ENCODE measurements around the gene ELOVL6. TPM values are rescaled to one million over a fixed set of nuclear protein-coding genes. Genes with fewer than 3 reads are reported as not detected.

The ELOVL6 gene
- total RNA-seq, 1 donor from 2014 or later, result 13.2 TPM

DNA sequence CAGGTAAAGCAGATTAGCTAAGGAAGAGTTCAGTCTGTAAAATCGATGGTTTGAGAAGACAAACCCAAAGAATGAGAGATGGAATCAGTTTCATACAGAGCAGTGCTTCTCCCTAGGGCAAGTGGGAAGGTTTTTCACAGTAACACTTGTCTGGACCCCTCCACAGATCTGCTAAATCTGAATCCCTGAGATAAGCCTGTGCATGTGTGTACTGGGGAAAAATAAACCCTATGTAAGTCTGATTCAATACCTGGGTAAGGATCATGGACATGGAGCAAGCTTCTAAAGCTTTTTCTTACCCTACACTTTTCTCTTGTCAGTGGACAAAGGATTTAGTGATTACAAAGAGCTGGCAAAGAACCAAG lies 13.6 kb downstream of the ELOVL6 start:
- no peak for DNase-seq (ENCODE audit: low read depth)
- TF ChIP-seq, protein P1, sequence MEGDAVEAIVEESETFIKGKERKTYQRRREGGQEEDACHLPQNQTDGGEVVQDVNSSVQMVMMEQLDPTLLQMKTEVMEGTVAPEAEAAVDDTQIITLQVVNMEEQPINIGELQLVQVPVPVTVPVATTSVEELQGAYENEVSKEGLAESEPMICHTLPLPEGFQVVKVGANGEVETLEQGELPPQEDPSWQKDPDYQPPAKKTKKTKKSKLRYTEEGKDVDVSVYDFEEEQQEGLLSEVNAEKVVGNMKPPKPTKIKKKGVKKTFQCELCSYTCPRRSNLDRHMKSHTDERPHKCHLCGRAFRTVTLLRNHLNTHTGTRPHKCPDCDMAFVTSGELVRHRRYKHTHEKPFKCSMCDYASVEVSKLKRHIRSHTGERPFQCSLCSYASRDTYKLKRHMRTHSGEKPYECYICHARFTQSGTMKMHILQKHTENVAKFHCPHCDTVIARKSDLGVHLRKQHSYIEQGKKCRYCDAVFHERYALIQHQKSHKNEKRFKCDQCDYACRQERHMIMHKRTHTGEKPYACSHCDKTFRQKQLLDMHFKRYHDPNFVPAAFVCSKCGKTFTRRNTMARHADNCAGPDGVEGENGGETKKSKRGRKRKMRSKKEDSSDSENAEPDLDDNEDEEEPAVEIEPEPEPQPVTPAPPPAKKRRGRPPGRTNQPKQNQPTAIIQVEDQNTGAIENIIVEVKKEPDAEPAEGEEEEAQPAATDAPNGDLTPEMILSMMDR (conservative IDR thresholded peaks at IDR 0.05; ENCODE audit: low read depth, low read length), result no peak

DNA sequence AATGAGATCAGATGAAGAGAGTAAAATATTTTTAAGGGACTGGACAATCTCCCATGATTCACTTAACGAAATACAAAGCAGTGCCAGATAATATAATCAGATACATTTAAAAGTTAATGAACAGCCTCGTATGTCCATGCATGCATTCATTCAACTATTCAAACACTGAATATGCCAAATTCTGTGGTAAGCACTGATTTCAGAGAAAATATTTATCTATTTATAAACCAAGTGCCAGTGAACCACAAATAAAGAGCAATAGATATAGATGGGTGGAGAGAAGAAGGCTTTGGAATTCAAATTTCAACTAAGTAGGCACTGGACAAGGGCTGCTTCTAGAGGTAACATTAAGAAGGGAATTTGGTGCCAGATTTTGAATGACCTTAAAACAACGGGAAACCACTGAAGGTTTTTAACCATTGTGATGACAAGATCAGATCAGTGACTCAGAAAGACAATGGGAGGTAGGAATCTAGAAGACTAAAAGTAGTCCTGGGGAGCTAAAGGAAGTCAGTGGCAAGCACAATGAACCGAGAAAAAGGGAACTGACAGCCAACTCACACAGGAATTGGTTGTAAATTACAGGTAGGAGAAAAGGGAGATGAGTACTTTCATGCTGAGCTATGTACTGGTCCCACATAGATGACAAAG lies 14.2 kb downstream of the ELOVL6 start:
- no peak overlapping the region for H3K4me3 ChIP-seq (ENCODE audit: low read depth, low read length)
- no peak for DNase-seq (ENCODE audit: low read depth)
- TF ChIP-seq, protein P1 (conservative IDR thresholded peaks at IDR 0.05; ENCODE audit: low read depth, low read length), result no peak

More for the DNA sequence above, 13.6 kb downstream of the ELOVL6 start:
- H3K4me3 ChIP-seq (ENCODE audit: low read depth, low read length), result no peak overlapping the region

DNA sequence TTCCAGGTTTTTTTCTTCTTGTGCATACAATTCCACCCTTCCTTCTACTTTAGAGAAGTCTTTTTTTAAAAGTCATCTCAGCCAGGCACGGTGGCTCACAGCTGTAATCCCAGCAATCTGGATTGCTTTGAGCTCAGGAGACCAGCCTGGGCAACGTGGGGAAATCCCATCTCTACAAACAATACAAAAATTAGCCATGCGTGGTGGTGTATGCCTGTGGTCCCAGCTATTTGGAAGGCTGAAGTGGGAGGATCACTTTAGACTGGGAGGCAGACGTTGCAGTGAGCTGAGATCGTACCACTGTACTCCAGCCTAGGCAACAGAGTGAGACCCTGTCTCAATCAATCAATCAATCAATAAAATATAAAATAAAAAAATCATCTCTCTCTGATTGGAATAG lies 14.8 kb downstream of the ELOVL6 start:
- TF ChIP-seq, protein P1 (conservative IDR thresholded peaks at IDR 0.05; ENCODE audit: low read depth, low read length), result no peak
- no peak overlapping the region for H3K4me3 ChIP-seq (ENCODE audit: low read depth, low read length)
- no peak for DNase-seq (ENCODE audit: low read depth)

DNA sequence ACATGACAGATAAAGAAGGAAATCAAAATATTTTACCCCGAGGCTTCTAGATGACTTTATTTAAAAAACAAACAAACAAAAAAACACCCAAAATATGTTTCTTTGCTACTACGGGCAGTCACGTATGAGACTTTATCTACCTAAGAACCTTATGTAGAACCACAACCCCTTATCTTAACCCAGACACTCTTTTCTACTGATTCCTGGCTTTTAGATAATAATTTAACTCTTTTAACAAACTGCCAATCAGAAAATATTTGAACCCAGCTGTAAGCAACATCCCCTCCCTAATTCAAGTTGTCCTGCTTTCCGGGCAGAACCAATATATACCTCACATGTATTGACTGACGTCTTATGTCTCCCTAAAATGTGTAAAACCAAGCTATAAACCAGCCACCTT lies 15.4 kb downstream of the ELOVL6 start:
- TF ChIP-seq, protein P1 (conservative IDR thresholded peaks at IDR 0.05; ENCODE audit: low read depth, low read length), result no peak
- H3K4me3 ChIP-seq (ENCODE audit: low read depth, low read length), result no peak overlapping the region
- DNase-seq (ENCODE audit: low read depth), result no peak

DNA sequence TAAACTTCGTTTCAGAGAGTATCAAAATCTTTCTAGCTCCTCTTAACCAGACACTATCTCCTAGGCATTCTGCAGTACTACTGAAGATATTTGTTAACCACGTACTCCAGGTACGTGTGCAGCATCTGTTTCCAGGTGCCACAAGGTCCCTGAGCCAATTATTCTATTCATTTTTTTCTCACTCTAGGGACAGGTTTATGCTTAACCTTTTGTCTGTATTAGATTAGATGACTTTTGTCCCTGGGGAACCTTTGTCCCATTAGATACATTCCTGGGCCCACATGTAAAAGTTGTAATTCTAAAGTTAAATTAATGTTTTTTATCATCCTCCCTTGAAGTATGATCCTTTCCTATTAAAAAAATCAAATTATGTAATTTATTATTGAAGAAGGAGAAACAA lies 16.5 kb downstream of the ELOVL6 start:
- no peak overlapping the region for H3K4me3 ChIP-seq (ENCODE audit: low read depth, low read length)
- no peak for DNase-seq (ENCODE audit: low read depth)
- TF ChIP-seq, protein P1 (conservative IDR thresholded peaks at IDR 0.05; ENCODE audit: low read depth, low read length), result no peak

DNA sequence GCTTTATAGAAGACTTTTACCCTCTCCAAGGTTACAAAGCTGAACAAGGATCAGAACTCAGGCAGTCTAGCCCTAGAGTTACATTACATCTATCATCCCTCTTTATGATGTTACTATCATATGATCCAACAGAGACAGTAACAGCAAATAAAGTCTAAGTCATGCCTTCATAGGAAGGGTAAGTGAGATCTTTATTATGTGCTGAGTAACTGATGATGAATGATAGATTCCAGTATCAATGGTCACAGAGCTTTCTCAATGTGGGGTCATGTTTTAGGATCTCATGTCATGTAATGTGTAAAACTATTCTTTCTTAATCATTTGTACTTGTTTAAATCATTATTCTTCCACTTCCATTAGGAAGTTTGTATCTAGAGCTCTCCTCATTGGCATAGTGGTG lies 22.8 kb downstream of the ELOVL6 start:
- TF ChIP-seq, protein P1 (conservative IDR thresholded peaks at IDR 0.05; ENCODE audit: low read depth, low read length), result no peak
- no peak for DNase-seq (ENCODE audit: low read depth)
- H3K4me3 ChIP-seq (ENCODE audit: low read depth, low read length), result no peak overlapping the region

DNA sequence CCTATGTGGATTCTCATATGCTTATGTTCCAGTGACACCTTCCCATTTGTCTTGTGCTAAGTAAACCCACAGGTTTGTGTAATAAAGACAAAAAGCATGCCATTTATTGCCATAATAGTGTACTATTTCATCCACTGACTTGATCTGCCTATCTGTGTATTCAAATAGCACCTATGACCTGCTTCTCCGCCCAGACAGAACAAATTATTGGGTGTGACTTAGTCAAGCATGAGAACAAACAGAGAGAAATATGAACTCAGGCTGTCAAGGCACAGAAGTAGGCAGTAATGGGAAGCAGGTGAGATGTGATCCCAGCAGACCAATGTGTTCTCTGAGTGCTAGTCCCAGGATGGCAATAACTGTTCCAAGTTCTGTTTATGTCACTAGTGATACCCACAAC lies 25.4 kb downstream of the ELOVL6 start:
- no peak overlapping the region for H3K4me3 ChIP-seq (ENCODE audit: low read depth, low read length)
- DNase-seq (ENCODE audit: low read depth), result no peak

More for the DNA sequence above, 25.4 kb downstream of the ELOVL6 start:
- TF ChIP-seq, protein P1 (conservative IDR thresholded peaks at IDR 0.05; ENCODE audit: low read depth, low read length), result no peak
